Stimulated activated CD4-positive, alpha-beta T cell treated with anti-CD3 and anti-CD28 coated beads, TNF-alpha, amount 100 ng/mL, for 1 hour (primary cell): ENCODE measurements around the gene RABL6.
A peak's percentile ranks its signal among the peaks of the same experiment; 100 is the strongest.
"Not testable (repeated sequence)": the region's sequence is repeated elsewhere in the genome, so short reads cannot be mapped to it uniquely, and the experiment has no call there.

ENCODE experiments used
- DNase-seq, 3 donors: peaks; one replicate each; pipeline ENCODE4 v3.0.0-alpha.2; 2020; ENCODE audit warnings: low read depth in 3 of 3, low spot score in 1 of 3

The RABL6 gene

DNA sequence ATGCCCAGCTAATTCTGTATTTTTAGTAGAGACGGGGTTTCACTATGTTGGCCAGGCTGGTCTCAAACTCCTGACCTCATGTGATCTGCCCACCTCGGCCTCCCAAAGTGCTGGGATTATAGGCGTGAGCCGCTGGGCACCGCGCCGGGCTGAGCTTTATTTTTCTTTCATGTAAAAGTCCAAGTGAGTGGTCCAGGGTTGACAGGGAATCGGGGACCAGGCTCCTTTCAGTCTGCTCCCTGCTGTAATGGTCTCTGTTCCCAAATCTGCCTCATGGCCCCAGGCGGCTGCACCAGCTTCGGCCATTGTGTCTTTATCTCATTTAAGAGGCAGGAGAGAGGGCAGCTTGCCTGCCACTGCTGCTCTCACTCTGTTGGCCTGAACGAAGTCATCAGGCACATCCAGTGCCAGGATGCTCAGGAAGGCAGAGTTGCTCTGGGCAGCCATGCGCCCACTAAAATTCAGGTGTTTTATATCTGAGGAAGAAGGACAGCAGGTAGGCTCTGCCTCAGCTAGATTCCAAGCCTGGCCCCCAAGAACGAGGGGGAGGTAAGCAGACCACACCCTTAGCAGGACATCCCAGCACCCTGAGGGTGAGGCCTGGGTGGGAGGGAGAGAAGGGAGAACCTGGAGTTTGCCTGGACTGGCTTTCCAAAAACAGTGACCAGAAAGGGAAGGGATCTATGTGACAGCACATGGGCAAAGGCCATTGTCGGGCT lies 13.3 kb upstream of the RABL6 start:
- no peak for DNase-seq

DNA sequence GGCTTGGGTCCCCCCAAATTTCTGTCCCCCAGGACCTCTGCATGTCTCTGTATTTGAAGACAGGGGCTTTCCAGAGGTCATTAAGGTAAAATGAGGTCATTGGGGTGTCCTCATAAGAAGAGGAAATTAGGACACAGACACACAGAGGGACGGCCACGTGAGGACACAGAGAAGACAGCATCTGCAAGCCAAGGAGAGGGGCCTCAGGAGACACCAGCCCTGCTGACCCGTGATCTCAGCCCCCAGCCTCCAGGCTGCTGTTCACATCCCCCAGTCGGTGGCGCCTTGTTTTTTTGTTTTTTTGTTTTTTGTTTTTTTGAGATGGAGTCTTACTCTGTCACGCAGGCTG lies 12.8 kb upstream of the RABL6 start:
- DNase-seq, result no peak

DNA sequence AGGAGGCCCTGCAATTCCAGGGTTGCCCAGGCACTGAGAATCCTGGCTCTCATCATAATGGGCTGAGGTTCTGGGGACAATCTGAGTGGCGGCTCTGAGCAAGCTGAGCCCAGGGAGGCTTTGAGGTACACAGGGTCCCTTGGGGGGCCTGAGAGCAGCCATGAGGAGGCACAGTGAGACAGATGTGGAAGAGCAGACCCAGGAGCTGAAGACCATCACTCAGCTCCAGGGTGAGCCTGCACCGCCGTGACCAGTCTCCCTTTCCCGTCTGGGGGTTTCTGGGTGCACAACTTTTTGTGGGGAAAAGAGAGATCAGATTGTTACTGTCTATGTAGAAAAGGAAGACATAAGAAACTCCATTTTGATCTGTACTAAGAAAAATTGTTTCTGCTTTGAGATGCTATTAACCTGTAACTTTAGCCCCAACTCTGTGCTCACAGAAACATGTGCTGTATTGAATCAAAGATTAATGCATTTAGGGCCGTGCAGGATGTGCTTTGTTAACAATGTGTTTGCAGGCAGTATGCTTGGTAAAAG lies 11.4 kb upstream of the RABL6 start, which contains the start of gene CCDC183:
Gene CCDC183 (plus strand): TSS at position 101 of the 537 bp plus-strand sequence. CDS start 60 bp downstream, at position 161.
- DNase-seq, result no peak

DNA sequence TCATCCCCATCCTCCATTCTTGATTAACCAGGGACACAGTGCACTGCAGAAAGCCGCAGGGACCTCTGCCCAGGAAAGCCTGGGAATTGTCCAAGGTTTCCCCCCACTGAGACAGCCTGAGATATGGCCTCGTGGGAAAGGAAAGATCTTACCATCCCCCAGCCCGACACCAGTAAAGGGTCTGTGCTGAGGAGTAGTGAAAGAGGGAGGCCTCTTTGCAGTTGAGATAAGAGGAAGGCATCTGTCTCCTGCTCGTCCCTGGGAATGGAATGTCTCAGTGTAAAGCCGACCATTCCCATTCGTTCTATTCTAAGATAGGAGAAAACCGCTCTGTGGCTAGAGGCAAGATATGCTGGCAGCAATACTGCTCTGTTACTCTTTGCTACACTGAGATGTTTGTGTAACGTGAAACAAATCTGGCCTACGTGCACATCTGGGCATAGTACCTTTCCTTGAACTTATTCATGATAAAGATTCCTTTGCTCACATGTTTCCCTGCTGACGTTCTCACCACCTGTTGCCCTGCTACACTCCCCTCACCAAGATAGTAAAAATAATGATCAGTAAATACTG lies 10.9 kb upstream of the RABL6 start:
- not testable (repeated sequence) for DNase-seq

DNA sequence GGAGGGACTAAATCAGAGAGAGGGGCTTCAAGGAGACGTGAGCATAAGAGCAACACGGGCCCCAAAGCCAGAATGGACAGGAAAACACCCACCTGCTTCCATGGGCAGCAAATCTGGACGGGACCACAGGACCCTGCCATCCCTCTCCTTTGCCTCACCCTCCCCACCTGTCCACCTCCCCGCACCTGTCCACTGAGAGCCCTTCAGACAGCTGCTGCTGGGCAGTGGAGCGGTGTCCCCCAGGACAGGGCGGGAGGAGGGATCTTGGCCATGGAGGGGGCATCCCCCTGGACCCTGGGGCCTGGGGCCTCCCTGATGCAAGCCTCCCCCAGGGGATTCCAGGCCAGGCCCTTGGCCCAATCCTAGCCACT lies 9.1 kb upstream of the RABL6 start:
- DNase-seq, result no peak

DNA sequence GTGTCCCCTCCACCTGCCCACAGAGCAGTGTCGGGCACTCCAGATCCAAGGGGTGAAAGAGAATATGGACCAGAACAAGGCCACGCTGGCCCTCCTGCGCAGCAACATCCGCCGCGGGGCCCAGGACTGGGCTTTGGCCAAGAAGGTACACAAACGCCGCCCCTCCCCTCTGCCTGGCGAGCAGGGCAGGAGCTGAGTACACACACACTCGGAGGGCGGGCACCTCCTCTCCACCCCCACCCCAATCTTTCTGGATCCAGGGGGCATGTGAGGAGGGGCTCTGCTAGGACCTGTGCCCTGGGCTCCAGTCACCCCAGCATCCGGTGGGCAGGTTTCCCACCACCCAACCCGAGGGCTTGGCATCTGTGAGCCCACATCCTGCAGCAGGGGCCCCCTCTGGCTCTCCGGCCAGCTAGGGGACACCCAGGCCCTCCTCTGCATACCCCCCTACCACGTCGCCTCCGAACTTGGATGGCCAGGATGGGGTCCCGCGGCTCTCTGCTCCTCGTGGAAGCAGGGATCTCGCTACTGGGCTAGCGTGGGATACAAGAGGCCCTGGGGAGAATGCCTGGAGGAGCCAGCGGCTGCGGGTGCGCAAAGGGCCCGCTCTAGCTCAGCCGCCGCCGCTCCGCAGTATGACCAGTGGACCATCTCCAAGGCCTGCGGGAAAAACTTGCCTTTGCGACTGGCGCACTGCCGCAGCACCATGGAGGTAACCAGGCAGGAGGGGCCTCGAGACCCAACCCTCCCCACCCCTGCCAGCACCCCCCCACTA lies 8.5 kb upstream of the RABL6 start:
- DNase-seq, result no peak

DNA sequence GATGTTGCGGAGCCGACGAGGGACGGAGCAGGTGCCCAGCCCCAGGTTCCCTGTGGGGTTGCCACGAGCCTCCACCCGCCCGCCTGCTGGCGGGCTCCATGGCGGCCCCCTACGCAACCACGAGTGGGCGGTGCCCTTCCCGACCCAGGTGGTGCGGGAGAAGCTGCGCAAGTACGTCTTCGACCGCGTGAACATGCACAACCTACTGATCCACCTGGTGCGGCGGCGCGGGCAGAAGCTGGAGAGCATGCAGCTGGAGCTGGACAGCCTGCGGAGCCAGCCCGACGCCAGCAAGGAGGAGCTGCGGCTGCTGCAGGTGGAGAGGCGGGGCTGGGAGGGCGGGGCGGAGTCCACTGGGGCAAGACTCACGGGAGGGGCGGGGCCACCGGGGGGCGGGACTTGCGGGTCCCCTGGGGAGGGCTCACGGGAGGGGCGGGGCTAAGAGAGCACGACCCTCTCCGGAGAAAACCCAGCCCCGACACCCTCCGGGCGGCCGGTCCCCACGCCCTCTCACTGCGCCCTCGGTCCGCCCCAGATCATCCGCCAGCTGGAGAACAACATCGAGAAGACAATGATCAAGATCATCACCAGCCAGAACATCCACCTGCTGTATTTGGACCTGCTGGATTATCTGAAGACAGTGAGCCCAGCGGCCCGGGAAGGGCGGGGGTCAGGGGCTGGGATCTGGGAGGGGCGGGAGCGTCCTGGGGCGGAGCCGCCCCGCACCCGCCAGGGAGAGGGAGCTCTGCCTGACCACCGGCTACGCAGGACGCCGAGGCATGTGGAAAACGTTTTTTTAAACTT lies 7.7 kb upstream of the RABL6 start:
- DNase-seq, result peak; percentile 82 to 86 (median 86)

DNA sequence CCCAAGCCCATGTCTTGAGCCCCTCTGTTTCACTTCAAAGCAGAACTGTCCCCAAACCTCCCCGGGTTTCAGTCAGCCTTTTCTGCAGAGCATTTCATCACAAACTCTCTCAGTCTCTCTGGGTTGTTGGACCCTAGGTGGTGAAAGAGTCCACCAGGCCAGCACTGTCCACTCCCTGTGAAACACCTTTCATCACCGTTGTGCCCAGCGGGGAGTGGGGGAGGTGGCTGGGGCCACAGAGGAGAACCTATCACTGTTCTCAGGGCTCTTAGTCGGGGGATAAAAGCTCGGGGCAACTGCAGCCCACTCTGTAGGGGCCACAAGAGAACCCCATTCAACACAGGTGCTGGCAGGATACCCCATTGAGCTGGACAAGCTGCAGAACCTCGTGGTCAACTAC lies 5.4 kb upstream of the RABL6 start:
- DNase-seq, result no peak

DNA sequence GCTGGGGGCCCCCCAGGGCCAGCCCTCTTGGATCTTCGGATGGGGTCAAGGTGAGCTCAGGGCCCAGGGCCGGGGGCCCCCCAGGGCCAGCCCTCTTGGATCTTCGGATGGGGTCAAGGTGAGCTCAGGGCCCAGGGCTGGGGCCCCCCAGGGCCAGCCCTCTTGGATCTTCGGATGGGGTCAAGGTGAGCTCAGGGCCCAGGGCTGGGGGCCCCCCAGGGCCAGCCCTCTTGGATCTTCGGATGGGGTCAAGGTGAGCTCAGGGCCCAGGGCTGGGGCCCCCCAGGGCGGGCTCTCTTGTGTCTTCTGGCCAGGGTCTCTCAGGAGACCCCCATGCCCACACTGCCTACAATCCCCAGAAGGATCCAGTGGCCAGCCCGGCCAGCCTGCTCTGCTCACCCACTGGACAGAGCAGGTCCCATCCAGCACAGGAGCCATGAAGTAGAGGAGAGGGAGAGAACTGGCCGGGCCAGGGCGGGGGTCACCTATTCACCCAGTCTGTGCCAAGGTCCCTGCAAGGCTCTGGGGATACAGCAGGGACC lies 4.7 kb upstream of the RABL6 start:
- not testable (repeated sequence) for DNase-seq

DNA sequence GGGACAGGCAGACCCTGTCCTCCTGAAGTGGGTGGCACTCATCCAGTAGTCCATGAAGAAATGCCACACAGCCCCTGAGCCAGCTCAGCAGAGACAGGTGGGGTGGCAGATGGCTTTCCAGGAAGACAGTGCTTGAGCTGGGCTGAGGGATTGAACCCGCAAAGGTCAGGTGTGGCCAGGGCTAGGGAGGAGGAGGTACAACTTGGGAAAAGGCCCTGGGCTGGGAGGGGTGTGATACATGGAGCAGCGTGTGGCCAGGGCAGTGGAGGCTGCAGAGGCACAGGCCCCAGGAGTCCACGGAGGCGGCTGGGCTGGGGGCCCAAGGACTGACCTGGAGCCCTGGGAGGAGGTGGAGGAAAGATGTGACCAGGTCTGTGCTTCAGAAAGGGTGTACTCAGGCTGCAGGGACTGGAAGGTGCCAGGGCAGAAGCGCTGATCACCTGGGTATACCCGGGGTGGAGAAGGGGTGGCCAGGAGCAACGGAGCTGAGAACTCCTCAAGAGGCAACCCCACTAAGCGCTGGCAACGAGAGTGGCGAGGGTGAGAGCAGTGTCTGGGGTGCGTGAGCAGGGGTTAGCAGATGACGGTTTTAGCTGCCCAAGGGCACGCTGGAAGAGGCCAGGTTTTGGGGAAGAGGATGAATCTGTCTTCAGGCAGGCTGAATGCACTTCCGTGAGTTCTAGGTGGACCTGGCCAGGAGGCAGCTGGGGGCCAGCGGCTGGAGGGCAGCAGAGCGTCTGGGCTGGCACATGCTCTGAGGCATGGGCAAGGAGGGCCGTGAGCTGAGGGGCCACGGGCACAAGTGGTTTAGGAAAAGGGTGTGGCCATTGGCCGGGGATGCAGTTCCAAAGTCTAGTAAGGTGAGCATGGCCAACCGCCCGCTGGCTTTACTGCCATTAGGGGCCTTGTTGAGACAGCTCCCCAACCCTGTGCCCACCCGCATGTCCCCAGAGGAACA lies 3.9 kb upstream of the RABL6 start:
- no peak for DNase-seq

DNA sequence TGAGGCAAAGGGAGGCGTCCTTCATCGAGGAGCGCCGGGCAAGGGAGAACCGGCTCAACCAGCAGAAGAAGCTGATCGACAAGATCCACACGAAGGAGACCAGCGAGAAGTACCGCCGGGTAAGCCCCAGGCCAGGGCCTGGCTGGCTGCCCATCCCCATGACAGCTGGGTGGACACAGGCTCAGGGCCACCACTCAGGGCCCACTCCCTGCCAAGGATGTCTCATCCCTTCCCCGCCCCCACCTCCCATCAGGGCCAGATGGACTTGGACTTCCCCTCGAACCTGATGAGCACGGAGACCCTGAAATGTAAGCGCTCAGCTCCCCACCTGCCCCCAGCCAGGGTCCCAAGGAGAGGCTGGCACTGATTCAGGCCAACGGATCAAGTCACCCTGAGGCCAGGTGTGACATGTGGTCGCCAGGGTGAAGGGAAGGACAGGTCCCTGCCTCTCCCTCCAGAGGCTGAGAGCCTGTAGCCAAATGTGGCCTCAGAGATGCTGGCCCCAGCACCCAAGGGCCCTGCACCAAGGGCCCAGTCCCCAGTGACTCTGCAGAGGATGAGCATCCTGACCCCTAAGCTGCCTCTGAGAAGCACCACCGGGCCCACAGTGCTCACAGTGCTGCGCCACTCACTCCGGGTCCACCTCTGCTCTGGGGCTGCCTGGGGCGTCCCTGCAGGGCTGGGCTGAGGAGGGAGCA lies 3.1 kb upstream of the RABL6 start:
- DNase-seq, result no peak

DNA sequence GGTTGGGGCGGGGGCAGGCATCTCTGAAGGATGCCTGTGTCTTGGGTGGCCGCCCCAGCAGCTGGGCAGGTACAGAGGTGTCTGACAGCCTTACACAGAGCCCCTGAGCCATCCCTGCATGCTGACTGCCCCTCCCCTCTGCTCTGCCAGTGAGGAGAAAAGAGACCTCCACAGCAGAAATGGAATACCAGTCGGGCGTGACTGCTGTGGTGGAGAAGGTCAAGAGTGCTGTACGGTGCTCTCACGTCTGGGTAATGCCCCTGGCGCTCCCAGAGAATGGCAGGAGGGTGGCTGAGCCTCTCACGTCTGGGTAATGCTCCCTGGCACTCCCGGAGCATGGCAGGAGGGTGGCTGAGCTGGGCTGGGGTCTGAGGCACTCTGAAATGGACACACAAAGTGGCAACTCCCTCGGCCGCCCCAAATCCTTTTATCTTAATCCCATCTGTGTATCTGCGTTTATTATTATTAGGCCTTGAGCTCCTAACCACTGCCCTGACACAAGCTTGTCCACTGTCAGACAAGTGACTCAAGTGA lies 2.5 kb upstream of the RABL6 start:
- no peak for DNase-seq

DNA sequence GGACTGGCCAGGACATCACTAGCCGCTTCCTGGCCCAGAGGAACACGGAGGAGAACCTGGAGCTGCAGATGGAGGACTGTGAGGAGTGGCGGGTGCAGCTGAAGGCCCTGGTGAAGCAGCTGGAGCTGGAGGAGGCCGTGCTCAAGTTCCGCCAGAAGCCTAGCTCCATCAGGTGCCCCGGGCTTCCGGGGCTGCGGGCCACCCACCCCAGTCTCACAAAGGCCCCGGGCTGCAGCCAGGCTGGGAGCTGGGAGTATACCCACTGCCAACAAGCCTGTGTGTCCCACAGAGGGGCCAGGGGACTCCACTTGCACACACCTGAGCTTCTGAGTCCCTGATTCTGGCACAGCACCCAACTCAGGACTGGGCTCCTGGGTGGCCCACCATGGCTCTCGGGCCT lies 1.7 kb upstream of the RABL6 start:
- no peak for DNase-seq

DNA sequence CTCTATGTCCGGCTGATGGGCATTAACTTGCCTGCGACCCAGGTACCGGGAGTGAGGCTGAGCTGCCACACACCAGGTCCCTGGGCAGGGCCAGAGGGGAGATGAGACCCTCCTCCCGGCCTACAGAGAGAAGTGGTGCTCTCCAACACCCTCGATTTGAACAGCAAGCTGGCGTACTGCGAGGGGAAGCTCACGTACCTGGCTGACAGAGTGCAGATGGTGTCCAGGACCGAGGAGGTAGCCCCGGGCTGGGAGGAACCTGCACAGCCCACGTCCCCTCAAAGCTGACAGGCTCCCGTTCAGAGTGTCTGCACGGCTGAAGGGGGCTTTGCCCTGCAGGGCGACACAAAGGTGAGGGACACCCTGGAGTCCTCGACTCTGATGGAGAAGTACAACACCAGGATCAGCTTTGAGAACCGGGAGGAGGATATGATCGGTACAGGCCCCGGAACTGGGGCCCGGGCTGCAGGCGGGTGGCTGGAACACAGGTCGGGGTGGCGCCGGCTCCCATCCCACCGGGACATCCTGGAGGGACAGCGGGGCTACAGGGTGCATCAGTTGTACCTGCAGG lies 1.0 kb upstream of the RABL6 start:
- DNase-seq, result no peak

DNA sequence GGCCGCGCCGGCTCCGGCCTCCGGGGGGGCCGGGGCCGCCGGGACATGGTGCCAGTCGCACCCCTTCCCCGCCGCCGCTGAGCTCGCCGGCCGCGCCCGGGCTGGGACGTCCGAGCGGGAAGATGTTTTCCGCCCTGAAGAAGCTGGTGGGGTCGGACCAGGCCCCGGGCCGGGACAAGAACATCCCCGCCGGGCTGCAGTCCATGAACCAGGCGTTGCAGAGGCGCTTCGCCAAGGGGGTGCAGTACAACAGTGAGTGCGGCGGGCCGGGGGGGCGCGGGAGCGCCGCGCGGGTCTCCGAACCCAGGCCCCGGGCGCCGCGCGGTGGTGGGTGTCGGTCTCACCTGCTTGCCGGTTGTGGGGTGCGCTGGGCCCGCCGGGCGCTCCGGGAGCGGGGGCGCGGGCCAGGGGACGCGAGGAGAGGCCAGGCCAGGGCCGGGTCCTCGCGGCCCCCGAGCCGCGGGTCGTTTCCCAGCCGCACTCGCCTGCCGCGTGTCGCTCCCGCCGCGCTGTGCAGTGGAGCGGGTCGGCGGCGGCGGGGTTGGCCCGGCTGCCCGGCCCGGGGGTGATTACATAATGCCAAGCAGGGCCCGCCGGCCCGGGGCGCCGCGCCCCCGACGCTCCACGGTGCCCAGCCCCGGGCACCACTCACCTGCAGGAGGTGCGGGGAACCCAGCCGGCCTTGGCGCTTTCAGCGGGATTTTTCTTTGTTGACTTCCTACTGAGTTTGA lies 492 bp downstream of the RABL6 start:
- peak in 2 of 3 donors; percentile 30 to 40 for DNase-seq

DNA sequence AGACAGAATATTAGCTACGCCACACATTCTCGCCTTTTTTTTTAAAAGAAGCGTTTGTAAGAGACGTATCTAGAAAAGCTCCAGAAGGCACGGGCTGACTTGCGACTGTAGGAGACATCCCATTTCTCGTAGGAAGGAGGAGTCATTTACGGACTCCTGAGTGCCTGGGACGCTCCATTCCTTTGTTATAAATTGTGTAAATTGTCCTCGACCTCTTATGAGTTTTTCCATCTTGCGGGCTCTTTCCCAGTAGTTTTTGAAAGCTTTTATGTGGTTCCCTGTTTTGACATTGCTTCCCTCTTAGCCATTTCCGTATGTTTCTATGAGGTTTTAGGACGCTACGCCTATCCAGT lies 1.0 kb downstream of the RABL6 start:
- no peak for DNase-seq

DNA sequence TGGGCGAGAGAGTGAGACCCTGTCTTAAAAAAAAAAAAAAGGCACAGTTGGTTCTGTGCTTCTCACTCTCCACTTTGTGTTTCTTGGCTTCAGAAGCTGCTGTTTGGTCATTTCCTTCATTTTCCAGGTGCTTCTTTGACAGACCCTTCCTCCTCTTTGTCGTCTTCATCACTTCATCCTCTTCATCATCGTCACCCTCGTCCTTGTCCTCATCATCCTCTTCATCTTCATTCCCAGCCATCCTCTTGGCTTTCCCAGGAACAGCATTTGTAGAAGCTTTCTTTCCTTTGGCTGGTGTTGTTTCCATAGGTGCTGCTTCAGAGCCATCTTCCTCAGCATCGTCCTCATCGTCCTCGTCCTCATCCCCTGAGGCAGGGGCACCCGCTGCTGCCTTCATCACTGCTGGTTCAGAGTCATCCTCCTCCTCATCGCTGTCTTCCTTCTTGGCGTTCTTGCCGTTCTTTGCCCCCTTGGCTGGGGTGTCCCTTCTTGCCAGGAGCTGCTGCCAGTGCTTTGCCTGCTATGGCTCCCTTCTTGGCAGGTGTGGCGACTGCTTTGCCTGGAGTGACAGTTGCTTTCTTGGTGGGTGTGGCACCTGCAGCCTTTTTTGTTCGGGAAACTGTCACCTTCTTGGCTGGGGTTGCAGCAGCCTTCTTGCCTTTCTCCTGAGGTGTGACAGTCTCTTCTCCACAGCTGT lies 7.1 kb downstream of the RABL6 start:
- no peak for DNase-seq

DNA sequence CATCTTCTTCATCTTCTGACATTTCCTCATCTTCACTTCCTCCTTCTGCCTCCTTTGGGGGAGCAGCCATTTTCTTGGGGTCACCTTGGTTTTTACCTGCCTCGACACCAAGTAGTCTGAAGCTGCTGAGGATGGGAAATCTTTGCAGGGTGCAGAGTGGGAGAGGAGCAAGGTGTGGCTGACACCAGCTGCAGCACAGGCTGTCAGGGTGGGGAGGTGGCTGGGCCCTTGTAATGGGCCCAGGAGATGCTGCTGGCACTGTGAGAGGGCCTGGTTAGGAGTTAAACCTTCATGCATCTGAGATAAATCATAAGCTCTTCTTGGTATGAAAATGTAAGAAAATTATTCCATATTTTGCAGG lies 7.7 kb downstream of the RABL6 start:
- DNase-seq, result no peak
